GM18858 (cell line): ENCODE measurements around the gene SLC22A1.
A peak's percentile ranks its signal among the peaks of the same experiment; 100 is the strongest.
"Not testable (repeated sequence)": the region's sequence is repeated elsewhere in the genome, so short reads cannot be mapped to it uniquely, and the experiment has no call there.

Experiments
- ATAC-seq: cut with Tn5 transposase; IDR thresholded peaks from one replicate; pipeline ENCODE4 v1.9.1; 2021; ENCODE audit not compliant: unreplicated experiment

Gene SLC22A1

DNA sequence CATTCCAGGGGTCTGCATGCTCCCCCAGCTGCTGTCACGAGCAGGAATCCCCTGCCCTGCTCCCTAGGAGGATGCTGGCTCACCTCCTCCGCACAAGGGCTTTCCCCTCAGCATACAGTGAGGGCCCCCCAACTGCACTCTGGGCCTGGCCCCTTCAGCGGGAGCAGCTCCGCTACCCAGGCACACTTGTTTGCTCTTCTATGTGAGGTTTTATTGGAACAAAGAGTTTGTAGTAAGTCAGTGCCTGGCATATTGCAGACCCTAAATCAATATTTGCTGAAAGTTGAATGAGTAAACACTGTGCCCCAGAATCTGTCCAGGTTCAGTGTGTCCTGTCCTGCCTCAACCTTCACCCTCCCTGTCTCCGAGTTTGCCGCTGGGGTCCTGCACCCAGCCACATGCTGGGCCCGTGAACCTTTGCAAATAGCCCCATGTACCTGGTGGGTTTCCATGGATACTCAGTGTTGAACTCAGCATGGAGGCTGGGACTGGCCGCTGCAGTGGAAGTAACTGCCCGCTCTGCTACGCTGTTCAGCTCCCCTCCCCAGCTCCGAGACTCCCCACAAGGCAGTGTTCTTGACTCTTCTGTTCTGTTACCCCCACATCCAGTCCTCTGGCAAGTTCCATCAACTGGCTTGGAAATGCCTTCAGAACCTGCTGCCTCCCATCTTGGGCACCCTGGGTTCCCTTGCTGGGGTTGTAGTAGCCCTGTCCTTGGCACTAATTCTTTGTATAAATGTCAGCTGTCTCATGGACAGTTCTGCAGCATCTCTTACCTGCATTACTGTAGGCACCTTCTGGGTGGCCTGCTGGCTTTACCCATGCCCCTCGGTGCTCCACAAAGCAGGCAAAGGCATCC, 15.7 kb downstream of the SLC22A1 start:
- no peak for ATAC-seq

- peak; percentile 83 for ATAC-seq
Observed at GRCh38 chr6:160137989-160138835, 16.6 kb downstream of the SLC22A1 start.

DNA sequence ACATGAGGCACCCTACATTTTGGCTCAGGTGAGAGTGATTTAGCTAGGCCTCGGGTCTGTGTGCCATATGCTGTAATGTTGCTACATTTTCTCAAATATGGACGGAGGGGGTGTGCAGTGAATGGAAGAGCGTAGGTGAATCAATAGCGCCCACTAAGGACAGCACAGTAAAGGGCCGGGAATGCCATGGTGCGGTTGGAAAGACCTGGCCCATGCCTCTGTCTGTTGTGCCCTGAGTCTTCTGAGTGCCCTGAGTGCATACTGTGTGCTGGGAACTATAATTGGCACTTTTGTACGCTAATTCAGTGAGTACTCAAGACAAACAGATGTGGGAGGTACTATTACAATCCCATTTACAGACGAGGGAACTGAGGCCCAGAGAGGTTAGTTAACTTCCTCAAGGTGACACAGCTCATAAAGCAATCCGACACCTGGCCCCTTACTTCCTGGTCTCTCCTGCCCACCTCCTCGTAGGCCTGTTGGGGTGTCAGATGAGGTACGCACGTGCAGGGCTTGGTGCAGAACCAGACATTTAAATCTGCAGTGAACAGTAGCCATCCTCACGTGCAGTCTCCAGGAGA, 17.3 kb downstream of the SLC22A1 start:
- ATAC-seq = no peak

DNA sequence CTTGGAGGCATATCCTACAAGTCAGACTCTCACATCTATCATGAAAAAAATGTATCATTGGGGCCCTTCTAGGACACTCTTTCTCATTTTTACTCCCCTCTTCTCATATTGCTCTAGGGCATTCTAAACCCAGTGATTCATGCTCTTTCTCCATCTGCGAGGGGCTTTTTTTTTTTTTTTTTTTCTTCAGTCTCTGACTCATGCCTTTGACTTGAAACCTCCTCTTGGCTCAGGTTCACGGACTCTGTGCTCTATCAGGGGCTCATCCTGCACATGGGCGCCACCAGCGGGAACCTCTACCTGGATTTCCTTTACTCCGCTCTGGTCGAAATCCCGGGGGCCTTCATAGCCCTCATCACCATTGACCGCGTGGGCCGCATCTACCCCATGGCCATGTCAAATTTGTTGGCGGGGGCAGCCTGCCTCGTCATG, 17.8 kb downstream of the SLC22A1 start:
- ATAC-seq = no peak

GRCh38 chr6:160140493-160140892, 18.9 kb downstream of the SLC22A1 start:
- ATAC-seq = not testable (repeated sequence)

GRCh38 chr6:160141001-160141726, 19.5 kb downstream of the SLC22A1 start:
- no peak for ATAC-seq

DNA sequence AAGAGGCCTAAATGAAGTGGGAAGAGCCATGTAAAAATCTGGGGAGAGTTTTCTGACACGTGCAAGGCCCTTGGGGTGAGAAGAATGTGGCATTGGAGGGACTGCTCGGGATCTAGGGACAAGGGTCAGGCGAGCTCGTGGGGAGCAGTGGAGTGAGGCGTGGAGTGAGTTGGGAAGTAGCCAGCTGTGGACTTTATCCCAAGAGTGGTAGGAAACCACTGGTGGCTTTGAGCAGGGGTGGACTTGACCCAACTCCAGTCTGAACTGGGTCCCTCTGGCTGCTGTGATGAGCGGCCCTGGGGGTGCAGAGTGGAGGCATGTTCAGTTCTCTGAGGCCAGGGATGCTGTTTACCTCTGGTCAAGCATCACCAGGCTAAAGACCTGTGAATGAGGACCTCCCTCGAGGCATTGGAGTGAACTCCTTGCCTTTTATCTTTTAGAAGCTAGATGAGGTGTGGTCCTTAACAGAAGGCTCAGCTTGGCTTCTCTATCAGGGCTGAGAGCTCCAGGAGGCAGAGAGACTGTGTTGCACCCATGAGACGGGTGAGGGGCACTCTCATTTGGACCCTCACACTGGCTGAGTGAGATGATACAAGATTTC, 20.6 kb downstream of the SLC22A1 start:
- no peak for ATAC-seq

- no peak for ATAC-seq
Observed at GRCh38 chr6:160146454-160147145, 25.0 kb downstream of the SLC22A1 start.

GRCh38 chr6:160147146-160147536, 25.5 kb downstream of the SLC22A1 start:
- ATAC-seq = no peak

DNA sequence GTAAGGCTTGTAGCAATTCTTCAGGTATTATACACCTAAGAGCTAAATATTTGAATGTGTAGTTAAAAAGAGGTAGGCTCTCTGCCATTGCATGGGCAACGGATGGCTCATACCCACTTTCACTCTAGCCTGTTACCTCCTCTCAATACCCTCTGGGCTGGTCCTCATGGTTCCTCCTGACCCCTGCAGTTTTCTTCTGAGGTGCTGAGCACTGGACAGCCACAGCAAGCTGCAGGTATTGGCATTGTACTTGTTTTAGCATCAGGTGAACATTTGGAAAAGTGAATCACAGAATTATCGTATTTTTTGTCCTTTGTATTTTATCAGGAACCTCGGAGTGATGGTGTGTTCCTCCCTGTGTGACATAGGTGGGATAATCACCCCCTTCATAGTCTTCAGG, 32.9 kb downstream of the SLC22A1 start:
- ATAC-seq = no peak

- no peak for ATAC-seq
Observed at GRCh38 chr6:160156842-160157241, 35.2 kb downstream of the SLC22A1 start.

GRCh38 chr6:160160450-160160849, 38.8 kb downstream of the SLC22A1 start:
- ATAC-seq = no peak

DNA sequence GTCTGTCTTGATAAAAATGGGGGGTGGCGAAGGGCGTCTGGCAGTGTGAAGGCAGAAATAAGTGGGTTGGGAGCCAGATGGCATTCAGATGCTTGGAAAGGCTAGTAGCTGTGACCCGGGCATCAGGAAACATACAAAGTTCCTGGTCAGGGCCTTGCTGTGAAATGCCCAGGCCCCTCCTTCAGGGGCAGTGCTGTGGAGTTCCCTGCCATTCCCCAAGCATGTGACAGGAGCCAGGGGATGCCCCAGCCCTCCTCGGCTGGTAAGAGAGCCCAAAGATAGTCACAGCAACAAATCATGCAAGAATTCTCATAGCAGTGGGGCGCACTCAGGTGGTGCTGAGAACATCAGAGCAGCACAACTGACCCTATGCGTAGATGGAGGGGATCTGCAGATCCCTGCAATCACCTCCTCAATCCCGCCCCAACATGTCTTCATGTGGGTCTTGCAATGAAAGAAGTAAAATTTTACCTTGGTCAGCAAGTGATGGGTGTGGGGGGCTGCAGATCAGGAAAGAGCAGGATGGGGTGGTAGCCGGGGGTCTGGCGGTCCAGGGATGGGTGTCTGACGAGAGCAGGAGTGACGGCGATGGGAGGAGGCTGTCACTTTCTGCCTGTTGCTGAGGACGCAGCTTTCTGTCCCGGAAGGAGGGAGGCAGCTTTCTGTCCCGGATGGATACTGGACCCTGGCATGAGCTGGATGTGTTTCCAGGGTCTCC, 39.5 kb downstream of the SLC22A1 start:
- no peak for ATAC-seq

DNA sequence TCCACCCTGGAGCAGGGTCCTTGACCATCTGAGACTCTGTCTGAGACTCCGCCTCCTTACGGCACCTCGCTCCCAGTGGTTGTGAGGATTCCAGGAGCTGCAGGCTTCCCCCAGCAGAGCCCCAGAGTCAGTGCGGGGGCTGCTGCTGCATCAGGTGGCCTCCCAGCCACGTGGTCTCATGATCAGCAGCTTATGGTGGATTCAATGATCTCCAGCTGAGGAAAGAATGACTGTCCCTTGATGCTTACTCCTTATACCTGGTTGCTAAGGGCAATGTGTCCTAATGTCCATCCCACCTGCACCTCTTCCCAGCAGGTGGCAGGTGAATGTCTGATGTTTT, 40.0 kb downstream of the SLC22A1 start:
- ATAC-seq = no peak

GRCh38 chr6:160162030-160162566, 40.5 kb downstream of the SLC22A1 start:
- no peak for ATAC-seq

DNA sequence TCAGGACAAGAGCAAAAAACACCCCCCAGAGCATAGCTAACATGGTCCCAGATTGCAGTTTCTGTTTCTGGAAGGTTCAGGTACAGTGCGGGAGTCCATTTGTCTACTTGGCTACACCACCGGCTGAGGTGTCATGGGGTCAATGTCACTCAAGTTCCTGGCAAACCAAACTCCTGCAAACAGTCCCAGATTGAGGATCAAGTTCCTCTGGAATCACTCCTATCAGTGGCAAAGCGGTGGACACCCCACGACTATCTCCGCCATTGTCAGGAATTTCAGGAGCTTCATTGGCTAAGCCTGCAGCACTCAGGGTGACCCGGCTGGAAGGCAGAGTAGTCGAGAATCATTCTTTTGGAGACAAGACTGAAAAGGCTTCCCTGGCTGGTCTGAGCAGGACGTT, 41.8 kb downstream of the SLC22A1 start:
- ATAC-seq = no peak

GRCh38 chr6:160163912-160164311, 42.3 kb downstream of the SLC22A1 start:
- no peak for ATAC-seq

DNA sequence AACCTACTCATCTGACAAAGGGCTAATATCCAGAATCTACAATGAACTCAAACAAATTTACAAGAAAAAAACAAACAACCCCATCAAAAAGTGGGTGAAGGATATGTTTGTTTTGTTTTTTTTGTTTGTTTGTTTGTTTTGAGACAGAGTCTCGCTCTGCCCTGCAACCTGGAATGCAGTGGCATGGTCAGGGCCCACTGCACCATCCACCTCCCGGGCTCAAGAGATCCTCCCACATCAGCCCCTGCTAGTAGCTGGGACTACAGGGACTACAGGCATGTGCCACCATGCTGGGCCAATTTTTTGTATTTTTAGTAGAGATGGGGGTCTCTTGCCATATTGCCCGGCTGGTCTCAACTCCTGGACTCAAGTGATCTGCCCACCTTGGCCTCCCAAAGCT, 44.3 kb downstream of the SLC22A1 start:
- ATAC-seq = not testable (repeated sequence)
